ENCODE data around the gene ADAM15. TPM values are rescaled to one million over a fixed set of nuclear protein-coding genes. Genes with fewer than 3 reads are reported as not detected.
A peak's percentile ranks its signal among the peaks of the same experiment; 100 is the strongest.

The ADAM15 gene
- total and polyA plus RNA-seq, 2 of the 8 experiments (the other 6 are each of a cell fraction or from before 2014, with no cell fraction given) = 32.9 to 37.6 TPM

- no peak for TF ChIP-seq CHD7 (IDR thresholded peaks at IDR 0.05; ENCODE audit: insufficient replicate concordance, low read length)
- 0 out of 2 replicates have a peak, but pooled peaks have one; percentile 57 for TF ChIP-seq TCF12 (IDR thresholded peaks at IDR 0.05; ENCODE audit: low read depth, low read length)
- TF ChIP-seq FOSL1 (IDR thresholded peaks at IDR 0.05; ENCODE audit: insufficient read depth, low read depth, low read length) = peak; percentile 96
- no peak for TF ChIP-seq E2F6 (IDR thresholded peaks at IDR 0.05)
- TF ChIP-seq CREB1 (IDR thresholded peaks at IDR 0.05) = peak; percentile 47; the same call in 1 of the 2 replicates
- peak; percentile 95 to 96; a peak in 3 of 4 replicates for TF ChIP-seq SIN3A (conservative IDR thresholded peaks at IDR 0.05 in 1 of 2, IDR thresholded peaks at IDR 0.05 in 1 of 2; ENCODE audit: low read depth in 1 of 2, low read length in 2 of 2)
- peak; percentile 76 for TF ChIP-seq JUND (IDR thresholded peaks at IDR 0.05; ENCODE audit: low read length)
- TF ChIP-seq TEAD4 (IDR thresholded peaks at IDR 0.05; ENCODE audit: low read depth, low read length) = peak; percentile 22; the same call in 1 of the 2 replicates
- peak; percentile 74 for TF ChIP-seq ASH2L (IDR thresholded peaks at IDR 0.05; ENCODE audit: low read length)
These were observed 33.8 kb downstream of the ADAM15 start (continued) for GRCh38 chr1:155084722-155085503.

Data from H1 (cell line).